Measurements from ENCODE around the gene PCDH9. TPM values are rescaled to one million over a fixed set of nuclear protein-coding genes. Genes with fewer than 3 reads are reported as not detected.

PCDH9 gene
- total RNA-seq, 4 donors from 2014 or later: 5.7 to 12.9 (median 6.8) TPM

DNA sequence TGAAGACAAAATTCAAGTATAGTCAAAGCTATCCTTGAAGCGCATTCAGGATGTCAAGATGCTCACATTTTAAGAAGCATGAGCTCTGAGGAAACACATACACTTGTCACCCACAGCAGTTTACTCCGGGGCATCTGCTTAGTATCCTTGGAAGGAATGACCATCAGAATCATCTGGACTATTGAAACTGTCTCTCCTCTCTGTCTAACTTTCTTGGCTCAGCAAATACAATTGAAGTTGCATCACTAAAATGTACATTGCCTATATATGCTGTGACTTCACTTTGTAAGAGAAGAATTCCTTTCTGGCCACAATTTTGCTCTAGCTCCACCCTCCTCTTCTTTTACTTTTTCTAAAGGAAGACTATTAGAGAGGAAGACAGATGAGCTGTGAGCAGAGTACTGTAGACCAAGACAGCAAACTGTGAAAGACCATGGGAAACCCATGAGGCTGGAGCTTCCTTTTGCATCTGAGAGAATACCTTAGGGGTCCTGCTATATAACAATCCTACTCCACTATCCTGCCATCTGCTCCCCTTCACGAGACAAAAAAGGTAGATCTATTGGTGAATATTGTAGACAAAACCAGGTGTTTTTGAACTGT, 906.3 kb downstream of the PCDH9 start:
- DNase-seq (ENCODE audit: low spot score) (no peak), ATAC-seq (ENCODE audit: low FRiP score) (no peak)
- TF ChIP-seq CTCF (IDR thresholded peaks at IDR 0.05): no peak

- TF ChIP-seq CTCF (IDR thresholded peaks at IDR 0.05): no peak
- DNase-seq (ENCODE audit: low spot score): no peak
- ATAC-seq (ENCODE audit: low FRiP score): no peak
Measured at GRCh38 chr13:66322936-66323335, 907.2 kb downstream of the PCDH9 start.

- no peak for ATAC-seq (ENCODE audit: low FRiP score)
- TF ChIP-seq CTCF (IDR thresholded peaks at IDR 0.05): no peak
- DNase-seq (ENCODE audit: low spot score): no peak
Measured at GRCh38 chr13:66322193-66322740, 907.9 kb downstream of the PCDH9 start.

GRCh38 chr13:66314911-66315310, 915.2 kb downstream of the PCDH9 start:
- TF ChIP-seq CTCF (IDR thresholded peaks at IDR 0.05): no peak
- ATAC-seq (ENCODE audit: low FRiP score): no peak
- DNase-seq (ENCODE audit: low spot score): no peak

GRCh38 chr13:66313413-66313812, 916.7 kb downstream of the PCDH9 start:
- no peak for TF ChIP-seq CTCF (IDR thresholded peaks at IDR 0.05)
- ATAC-seq (ENCODE audit: low FRiP score) (no peak), DNase-seq (ENCODE audit: low spot score) (no peak)

DNA sequence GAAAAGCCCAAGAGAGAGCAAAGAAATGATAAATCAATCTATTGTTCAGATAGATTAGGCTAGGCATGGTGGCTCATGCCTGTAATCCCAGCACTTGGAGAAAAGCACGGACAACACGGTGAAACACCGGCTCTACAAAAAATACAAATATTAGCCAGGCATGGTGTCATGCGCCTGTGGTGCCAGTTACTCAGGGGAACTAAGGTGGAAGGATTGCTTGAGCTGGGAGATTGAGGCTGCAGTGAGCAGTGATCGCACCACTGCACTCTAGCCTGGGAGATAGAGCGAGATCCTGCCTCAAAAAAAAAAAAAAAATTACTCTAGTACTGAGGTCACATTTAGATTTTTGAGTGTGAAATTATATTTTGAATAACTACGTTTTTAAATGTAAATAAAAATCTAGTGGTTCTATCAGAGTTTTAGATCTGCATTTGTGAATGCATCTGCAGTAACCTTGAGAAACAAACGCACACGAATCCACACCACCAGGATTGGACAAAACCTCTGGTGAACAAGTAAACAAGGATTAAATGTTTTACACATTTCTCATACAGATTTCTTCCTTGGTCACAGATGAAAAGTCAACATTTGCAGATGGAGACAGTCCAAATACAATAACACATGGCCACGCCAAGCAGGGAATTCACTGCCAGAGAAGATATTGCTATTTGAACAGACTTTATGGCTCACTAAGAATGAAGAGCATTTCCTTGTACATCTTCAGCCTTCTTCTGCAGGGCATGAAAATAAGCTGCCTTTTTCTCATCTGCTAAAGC, 917.6 kb downstream of the PCDH9 start:
- DNase-seq (ENCODE audit: low spot score) (no peak), ATAC-seq (ENCODE audit: low FRiP score) (no peak)
- TF ChIP-seq CTCF (IDR thresholded peaks at IDR 0.05): no peak

All from omental fat pad (tissue), 4 donors.